Measurements from ENCODE around the gene MEGF11.
A peak's percentile ranks its signal among the peaks of the same experiment; 100 is the strongest.

The MEGF11 gene

DNA sequence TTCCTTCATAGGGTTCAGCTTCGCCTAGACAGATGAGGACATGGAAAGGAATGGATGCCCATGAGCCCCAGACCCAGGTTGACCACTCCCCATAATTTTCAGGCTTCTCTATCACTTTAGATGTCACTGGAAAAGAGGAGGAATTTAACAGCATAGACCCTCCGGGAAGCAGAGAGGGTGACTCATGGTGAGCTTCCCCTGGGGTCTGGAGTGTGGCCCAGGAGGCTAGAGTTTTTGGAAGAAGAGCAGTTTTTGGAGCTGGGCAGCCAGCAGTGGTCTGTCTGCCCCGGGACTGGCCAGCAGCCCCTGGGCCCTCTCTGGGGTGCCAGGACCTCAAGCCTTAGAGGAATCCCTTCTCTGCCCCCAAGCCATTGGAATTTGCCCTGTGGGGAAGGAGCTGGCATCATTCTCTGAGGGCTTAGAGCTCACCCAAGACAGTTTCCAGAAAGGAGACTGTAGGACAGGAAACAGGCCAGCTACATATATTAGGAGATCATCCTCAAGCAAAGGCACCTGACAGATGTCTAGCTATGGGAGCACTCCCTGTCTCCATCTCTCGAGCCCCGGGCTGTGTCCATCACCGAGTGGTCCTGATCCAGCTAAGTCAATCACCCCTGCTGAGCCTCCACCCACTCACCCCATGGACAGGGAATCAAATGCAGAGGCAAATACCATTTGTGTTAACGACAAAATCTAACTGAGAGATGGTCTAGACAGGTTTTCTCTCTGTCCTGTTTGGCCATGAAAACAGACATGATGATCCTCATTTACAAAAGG lies 67.3 kb downstream of the MEGF11 start:
- no peak overlapping the region for H3K4me3 Mint-ChIP-seq
- H3K27me3 Mint-ChIP-seq: peaks cover 81% of the 10 kb centered on the region
- no peaks in the 10 kb centered on the region for H3K36me3 Mint-ChIP-seq (ENCODE audit: insufficient read depth)
- no peak overlapping the region for H3K27ac Mint-ChIP-seq (ENCODE audit: low read depth)
- DNase-seq (ENCODE audit: low spot score in 2 of 2) (no peak), ATAC-seq (replicated peaks; ENCODE audit: extremely low read depth, poor library complexity, severe bottlenecking) (no peak)
- H3K9me3 Mint-ChIP-seq: no peaks in the 10 kb centered on the region
- no peaks in the 10 kb centered on the region for H3K4me1 Mint-ChIP-seq

GRCh38 chr15:66184936-66185790 lies 68.4 kb downstream of the MEGF11 start:
- Mint-ChIP-seq H3K4me3 (no peak overlapping the region), H3K9me3 (no peaks in the 10 kb centered on the region), H3K36me3 (ENCODE audit: insufficient read depth) (no peaks in the 10 kb centered on the region), H3K27me3 (peaks cover 91% of the 10 kb centered on the region), H3K27ac (ENCODE audit: low read depth) (no peak overlapping the region), H3K4me1 (no peaks in the 10 kb centered on the region)
- ATAC-seq (replicated peaks; ENCODE audit: extremely low read depth, poor library complexity, severe bottlenecking) (no peak), DNase-seq (ENCODE audit: low spot score in 2 of 2) (no peak)

DNA sequence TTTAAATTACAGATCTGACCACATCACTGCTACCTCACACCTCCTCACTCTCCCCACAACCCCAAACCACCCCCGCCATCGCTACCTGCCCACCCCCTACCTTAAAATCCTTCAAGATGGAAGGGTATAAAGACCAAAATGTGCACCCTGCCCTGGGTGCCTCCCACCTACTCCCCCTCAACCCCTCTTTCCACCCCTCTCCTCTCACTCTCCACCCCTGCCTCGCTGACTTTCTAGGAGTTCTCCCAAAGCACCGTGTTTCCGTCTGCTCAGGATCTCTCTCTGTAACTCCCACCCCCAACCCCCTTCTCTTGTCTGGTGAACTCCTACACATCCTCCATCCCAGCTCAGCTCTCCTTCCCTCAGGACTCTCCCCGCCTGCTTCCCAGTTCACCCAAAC lies 69.1 kb downstream of the MEGF11 start:
- Mint-ChIP-seq H3K4me1 (no peaks in the 10 kb centered on the region), H3K36me3 (ENCODE audit: insufficient read depth) (no peaks in the 10 kb centered on the region), H3K27me3 (peaks cover 98% of the 10 kb centered on the region), H3K27ac (ENCODE audit: low read depth) (no peak overlapping the region), H3K4me3 (no peak overlapping the region), H3K9me3 (no peaks in the 10 kb centered on the region)
- ATAC-seq (replicated peaks; ENCODE audit: extremely low read depth, poor library complexity, severe bottlenecking): no peak
- DNase-seq (ENCODE audit: low spot score in 2 of 2): no peak

DNA sequence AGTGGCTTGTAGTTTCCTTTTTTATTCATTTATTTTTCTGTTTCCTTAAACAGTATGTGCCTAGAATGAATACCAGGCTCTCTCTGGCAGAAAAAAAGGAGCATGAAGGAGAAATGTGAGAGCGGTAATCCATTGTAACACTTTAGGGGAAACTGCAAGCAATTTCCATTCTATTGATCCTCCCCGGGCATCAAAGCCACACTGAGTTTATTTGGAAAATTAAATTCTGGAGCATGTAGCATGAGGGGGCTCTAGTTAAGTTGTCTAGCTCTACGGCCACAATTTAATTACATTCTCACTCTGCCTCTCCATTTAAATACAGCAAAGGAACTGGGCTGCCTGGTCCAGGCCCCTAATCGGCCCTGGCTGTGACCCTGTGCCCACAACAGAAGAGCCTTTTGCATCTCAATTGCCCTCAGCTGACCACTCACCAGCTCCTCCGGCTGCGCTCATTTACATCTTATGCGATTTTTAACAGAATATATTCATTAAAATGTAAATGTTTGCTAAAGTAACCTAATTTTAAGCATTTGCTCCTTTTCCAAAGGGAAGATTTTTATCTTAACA lies 72.9 kb downstream of the MEGF11 start:
- no peak overlapping the region for H3K4me3 Mint-ChIP-seq
- no peak for ATAC-seq (replicated peaks; ENCODE audit: extremely low read depth, poor library complexity, severe bottlenecking)
- no peak for DNase-seq (ENCODE audit: low spot score in 2 of 2)
- no peaks in the 10 kb centered on the region for H3K9me3 Mint-ChIP-seq
- no peaks in the 10 kb centered on the region for H3K36me3 Mint-ChIP-seq (ENCODE audit: insufficient read depth)
- no peaks in the 10 kb centered on the region for H3K4me1 Mint-ChIP-seq
- H3K27ac Mint-ChIP-seq (ENCODE audit: low read depth): no peak overlapping the region
- H3K27me3 Mint-ChIP-seq: peaks cover 92% of the 10 kb centered on the region

- Mint-ChIP-seq H3K36me3 (ENCODE audit: insufficient read depth) (no peaks in the 10 kb centered on the region), H3K4me3 (no peak overlapping the region), H3K4me1 (no peaks in the 10 kb centered on the region), H3K9me3 (no peaks in the 10 kb centered on the region), H3K27me3 (peaks cover 92% of the 10 kb centered on the region), H3K27ac (ENCODE audit: low read depth) (no peak overlapping the region)
- ATAC-seq (replicated peaks; ENCODE audit: extremely low read depth, poor library complexity, severe bottlenecking) (no peak), DNase-seq (ENCODE audit: low spot score in 2 of 2) (no peak)
Measured at GRCh38 chr15:66178531-66178910, 75.0 kb downstream of the MEGF11 start.

DNA sequence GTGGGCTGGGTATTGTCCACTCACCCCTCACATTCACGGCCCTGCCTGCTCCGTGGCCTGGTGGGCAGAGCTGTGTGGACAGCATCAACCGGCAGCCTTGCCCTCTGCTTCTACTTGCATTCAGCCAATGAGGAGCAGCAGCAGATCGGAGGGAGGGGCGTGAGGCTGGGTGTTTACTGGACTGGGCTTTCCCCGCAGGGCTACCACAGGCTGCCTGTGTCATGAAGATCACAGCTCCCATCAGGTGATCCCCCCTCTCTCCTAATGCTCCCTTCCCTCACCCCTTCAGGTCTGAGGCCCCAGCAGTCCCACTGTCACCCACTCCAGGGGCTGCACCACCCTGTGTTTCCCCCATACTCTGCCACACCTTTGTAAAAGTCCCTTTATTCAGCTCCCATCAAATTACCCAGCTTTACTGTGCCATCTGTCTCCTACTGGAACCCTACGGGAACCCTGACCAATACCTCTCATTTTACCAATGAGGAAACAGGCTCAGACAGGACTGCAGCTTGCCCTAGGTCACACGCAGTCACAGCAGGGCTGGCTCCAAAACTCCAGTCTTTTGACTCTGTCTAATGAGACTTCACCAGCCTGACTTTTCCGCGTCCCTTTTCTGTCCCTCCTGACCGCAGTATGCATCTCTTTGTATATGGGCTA lies 81.1 kb downstream of the MEGF11 start:
- ATAC-seq (replicated peaks; ENCODE audit: extremely low read depth, poor library complexity, severe bottlenecking) (no peak), DNase-seq (ENCODE audit: low spot score in 2 of 2) (no peak)
- no peak overlapping the region for H3K27ac Mint-ChIP-seq (ENCODE audit: low read depth)
- no peaks in the 10 kb centered on the region for H3K4me1 Mint-ChIP-seq
- H3K9me3 Mint-ChIP-seq: no peaks in the 10 kb centered on the region
- peaks cover 57% of the 10 kb centered on the region for H3K27me3 Mint-ChIP-seq
- peaks cover 2% of the 10 kb centered on the region for H3K36me3 Mint-ChIP-seq (ENCODE audit: insufficient read depth)
- no peak overlapping the region for H3K4me3 Mint-ChIP-seq

DNA sequence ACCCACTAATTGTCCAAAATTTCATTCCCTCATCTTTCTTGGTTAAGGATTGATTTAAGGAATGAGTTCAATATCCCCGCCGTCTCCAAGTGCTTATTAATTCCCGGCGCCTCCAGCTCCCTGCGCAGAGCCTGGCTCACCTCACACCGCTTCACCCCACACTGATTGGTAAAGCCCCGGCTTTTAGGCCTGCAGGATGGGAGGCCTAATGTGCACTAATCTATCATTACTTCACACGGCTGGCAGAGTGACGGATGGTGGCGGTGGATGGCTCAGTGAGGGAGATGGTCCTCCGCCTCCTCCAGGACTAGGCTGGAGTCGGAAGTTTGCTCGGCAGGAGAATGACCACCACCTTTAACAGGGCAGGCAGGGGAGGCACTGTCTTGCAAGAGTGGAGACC lies 81.7 kb downstream of the MEGF11 start:
- ATAC-seq (replicated peaks; ENCODE audit: extremely low read depth, poor library complexity, severe bottlenecking) (no peak), DNase-seq (ENCODE audit: low spot score in 2 of 2) (no peak)
- Mint-ChIP-seq H3K27ac (ENCODE audit: low read depth) (no peak overlapping the region), H3K4me3 (no peak overlapping the region), H3K36me3 (ENCODE audit: insufficient read depth) (peaks cover 2% of the 10 kb centered on the region), H3K4me1 (no peaks in the 10 kb centered on the region), H3K9me3 (no peaks in the 10 kb centered on the region), H3K27me3 (peaks cover 51% of the 10 kb centered on the region)

GRCh38 chr15:66170716-66171115 lies 82.8 kb downstream of the MEGF11 start:
- DNase-seq (ENCODE audit: low spot score in 2 of 2) (no peak), ATAC-seq (replicated peaks; ENCODE audit: extremely low read depth, poor library complexity, severe bottlenecking) (no peak)
- H3K9me3 Mint-ChIP-seq: no peaks in the 10 kb centered on the region
- no peak overlapping the region for H3K4me3 Mint-ChIP-seq
- no peaks in the 10 kb centered on the region for H3K4me1 Mint-ChIP-seq
- H3K27me3 Mint-ChIP-seq: peaks cover 55% of the 10 kb centered on the region
- no peak overlapping the region for H3K27ac Mint-ChIP-seq (ENCODE audit: low read depth)
- peaks cover 2% of the 10 kb centered on the region for H3K36me3 Mint-ChIP-seq (ENCODE audit: insufficient read depth)

GRCh38 chr15:66170042-66170441 lies 83.5 kb downstream of the MEGF11 start:
- Mint-ChIP-seq H3K27ac (ENCODE audit: low read depth) (no peak overlapping the region), H3K36me3 (ENCODE audit: insufficient read depth) (peaks cover 2% of the 10 kb centered on the region), H3K27me3 (peaks cover 49% of the 10 kb centered on the region), H3K4me3 (no peak overlapping the region), H3K9me3 (no peaks in the 10 kb centered on the region), H3K4me1 (no peaks in the 10 kb centered on the region)
- DNase-seq (ENCODE audit: low spot score in 2 of 2): no peak
- ATAC-seq (replicated peaks; ENCODE audit: extremely low read depth, poor library complexity, severe bottlenecking): no peak

- no peaks in the 10 kb centered on the region for H3K4me1 Mint-ChIP-seq
- DNase-seq (ENCODE audit: low spot score in 2 of 2) (no peak), ATAC-seq (replicated peaks; ENCODE audit: extremely low read depth, poor library complexity, severe bottlenecking) (no peak)
- H3K36me3 Mint-ChIP-seq (ENCODE audit: insufficient read depth): peaks cover 2% of the 10 kb centered on the region
- H3K4me3 Mint-ChIP-seq: no peak overlapping the region
- H3K9me3 Mint-ChIP-seq: no peaks in the 10 kb centered on the region
- H3K27ac Mint-ChIP-seq (ENCODE audit: low read depth): no peak overlapping the region
- peaks cover 45% of the 10 kb centered on the region for H3K27me3 Mint-ChIP-seq
Measured at GRCh38 chr15:66169625-66170024, 83.9 kb downstream of the MEGF11 start.

DNA sequence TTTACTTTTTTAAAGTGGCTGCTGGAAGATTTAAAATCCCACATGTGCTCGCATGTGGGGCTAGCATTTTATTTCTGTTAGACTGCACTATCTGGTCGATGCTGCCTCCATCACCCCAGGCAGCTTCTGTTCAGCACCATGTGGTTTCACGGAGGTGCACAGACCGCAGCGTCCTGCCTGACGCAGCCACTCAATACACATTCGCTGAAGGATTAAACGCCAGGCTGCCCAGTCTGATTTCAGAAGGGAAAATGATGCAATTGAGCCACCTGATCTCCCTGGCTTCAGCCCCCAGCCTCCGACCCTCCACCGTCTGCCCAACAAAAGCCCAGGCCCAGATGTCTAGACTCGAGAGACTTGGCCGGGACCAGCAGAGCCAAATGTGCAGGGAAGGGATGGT lies 84.5 kb downstream of the MEGF11 start:
- Mint-ChIP-seq H3K36me3 (ENCODE audit: insufficient read depth) (peaks cover 2% of the 10 kb centered on the region), H3K27me3 (peaks cover 39% of the 10 kb centered on the region), H3K4me3 (no peak overlapping the region), H3K4me1 (no peaks in the 10 kb centered on the region), H3K9me3 (no peaks in the 10 kb centered on the region), H3K27ac (ENCODE audit: low read depth) (no peak overlapping the region)
- peak; percentile 68 for ATAC-seq (replicated peaks; ENCODE audit: extremely low read depth, poor library complexity, severe bottlenecking)
- DNase-seq (ENCODE audit: low spot score in 2 of 2): no peak

- Mint-ChIP-seq H3K27ac (ENCODE audit: low read depth) (no peak overlapping the region), H3K4me1 (no peaks in the 10 kb centered on the region), H3K4me3 (no peak overlapping the region), H3K27me3 (peaks cover 27% of the 10 kb centered on the region), H3K9me3 (no peaks in the 10 kb centered on the region), H3K36me3 (ENCODE audit: insufficient read depth) (peaks cover 2% of the 10 kb centered on the region)
- DNase-seq (ENCODE audit: low spot score in 2 of 2) (no peak), ATAC-seq (replicated peaks; ENCODE audit: extremely low read depth, poor library complexity, severe bottlenecking) (no peak)
Measured at GRCh38 chr15:66167854-66168253, 85.7 kb downstream of the MEGF11 start.
